Ishikawa (cell line): ENCODE data around the gene MEG3.

Source experiments
- CEBPB ChIP-seq: IDR thresholded peaks from 2 replicates; pipeline ENCODE4 v1.6.1; 2012
- CREB1 ChIP-seq: IDR thresholded peaks from 2 replicates; pipeline ENCODE4 v1.6.1; 2012; ENCODE audit warnings: low read depth
- EGR1 ChIP-seq: IDR thresholded peaks from 2 replicates; pipeline ENCODE4 v1.6.1; 2012
- EP300 ChIP-seq: IDR thresholded peaks from 2 replicates; pipeline ENCODE4 v1.6.1; 2012; ENCODE audit warnings: borderline replicate concordance
- FOXM1 ChIP-seq: IDR thresholded peaks from 2 replicates; pipeline ENCODE4 v1.6.1; 2012; ENCODE audit warnings: low read depth, borderline replicate concordance
- NFIC ChIP-seq: IDR thresholded peaks from 2 replicates; pipeline ENCODE4 v1.6.1; 2012
- RAD21 ChIP-seq: IDR thresholded peaks from 2 replicates; pipeline ENCODE4 v1.6.1; 2012; ENCODE audit warnings: low read depth
- TAF1 ChIP-seq: IDR thresholded peaks from 2 replicates; pipeline ENCODE4 v1.6.1; 2012; ENCODE audit warnings: low read depth, mild to moderate bottlenecking
- TCF12 ChIP-seq: IDR thresholded peaks from 2 replicates; pipeline ENCODE4 v1.6.1; 2012; ENCODE audit warnings: low read depth
- TEAD4 ChIP-seq: IDR thresholded peaks from 2 replicates; pipeline ENCODE4 v1.6.1; 2012
- YY1 ChIP-seq: IDR thresholded peaks from 2 replicates; pipeline ENCODE4 v1.6.1; 2012; ENCODE audit warnings: low read depth
- ZBTB7A ChIP-seq: IDR thresholded peaks from 2 replicates; pipeline ENCODE4 v1.6.1; 2012; ENCODE audit warnings: low read depth
- TF ChIP-seq, protein P1 (sequence below): IDR thresholded peaks from 2 replicates; pipeline ENCODE4 v1.6.1; 2012
- TF ChIP-seq, protein P2 (sequence below): IDR thresholded peaks from 2 replicates; pipeline ENCODE4 v1.6.1; 2012
- TF ChIP-seq, protein P3 (sequence below): IDR thresholded peaks from 2 replicates; pipeline ENCODE4 v1.6.1; 2012; ENCODE audit warnings: low read depth, mild to moderate bottlenecking

The MEG3 gene

DNA sequence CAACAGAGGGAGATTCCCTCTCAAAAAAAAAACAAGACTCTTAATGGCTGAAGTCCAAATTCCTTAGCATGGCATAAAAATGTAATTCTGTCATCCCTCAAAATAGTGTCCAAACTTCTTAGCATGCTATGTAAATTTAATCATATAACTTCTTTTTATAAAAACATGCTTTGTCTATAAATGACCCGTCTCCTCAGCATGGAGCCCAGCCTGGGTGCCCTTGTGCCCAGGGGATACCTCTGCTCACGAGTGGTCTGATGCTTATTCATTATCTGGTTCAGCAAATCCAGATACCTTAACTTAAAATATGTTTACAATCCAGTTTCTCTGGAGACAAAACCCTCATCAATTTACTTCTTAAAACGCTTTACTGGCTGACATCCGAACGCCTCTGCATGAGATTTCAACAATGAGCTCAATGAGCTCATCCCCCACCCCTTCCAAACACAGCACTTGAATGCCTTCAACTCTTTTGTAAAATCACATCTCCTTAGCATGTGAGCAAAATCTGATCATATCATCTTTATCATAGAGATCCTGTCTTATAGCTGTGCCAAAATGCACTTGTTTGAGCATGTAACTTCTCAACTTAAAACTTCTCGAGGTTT is 61.9 kb downstream of the MEG3 start:
- TF ChIP-seq CREB1 = no peak
- TF ChIP-seq TAF1 = no peak

DNA sequence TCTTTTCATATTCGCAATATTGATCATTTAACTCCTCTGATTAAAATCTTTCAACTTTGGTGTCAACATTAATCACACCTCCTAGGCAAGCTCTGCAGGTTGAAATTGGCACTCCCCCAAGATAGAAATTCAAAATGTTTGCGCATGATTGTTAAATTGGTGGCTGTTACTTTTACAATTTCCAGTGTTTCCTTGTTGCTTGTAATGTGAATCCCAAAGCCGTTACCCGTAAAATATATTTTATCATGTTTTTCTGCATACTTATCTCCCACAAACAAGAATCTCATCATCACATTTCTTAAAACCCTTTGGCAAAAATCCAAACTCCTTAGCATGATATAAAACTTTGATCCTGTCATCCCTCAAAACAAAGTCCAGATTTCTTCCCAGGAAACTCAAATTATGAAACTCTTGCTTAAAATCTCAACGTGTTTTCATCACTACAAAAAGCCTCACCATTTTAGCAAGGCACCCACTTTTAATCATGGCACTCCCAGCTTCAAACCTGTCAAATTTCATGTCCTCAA is 62.9 kb downstream of the MEG3 start:
- TF ChIP-seq EGR1 = no peak
- TF ChIP-seq, protein P1, sequence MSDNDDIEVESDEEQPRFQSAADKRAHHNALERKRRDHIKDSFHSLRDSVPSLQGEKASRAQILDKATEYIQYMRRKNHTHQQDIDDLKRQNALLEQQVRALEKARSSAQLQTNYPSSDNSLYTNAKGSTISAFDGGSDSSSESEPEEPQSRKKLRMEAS = no peak
- no peak for TF ChIP-seq FOXM1
- no peak for TF ChIP-seq YY1
- TF ChIP-seq TEAD4 = no peak
- TF ChIP-seq ZBTB7A = no peak
- TF ChIP-seq EP300 = no peak
- TF ChIP-seq, protein P2, sequence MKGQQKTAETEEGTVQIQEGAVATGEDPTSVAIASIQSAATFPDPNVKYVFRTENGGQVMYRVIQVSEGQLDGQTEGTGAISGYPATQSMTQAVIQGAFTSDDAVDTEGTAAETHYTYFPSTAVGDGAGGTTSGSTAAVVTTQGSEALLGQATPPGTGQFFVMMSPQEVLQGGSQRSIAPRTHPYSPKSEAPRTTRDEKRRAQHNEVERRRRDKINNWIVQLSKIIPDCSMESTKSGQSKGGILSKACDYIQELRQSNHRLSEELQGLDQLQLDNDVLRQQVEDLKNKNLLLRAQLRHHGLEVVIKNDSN = no peak
- TF ChIP-seq RAD21 = no peak
- TF ChIP-seq TCF12 = no peak
- no peak for TF ChIP-seq CEBPB
- TF ChIP-seq CREB1 = no peak
- no peak for TF ChIP-seq NFIC
- no peak for TF ChIP-seq TAF1
- TF ChIP-seq, protein P3, sequence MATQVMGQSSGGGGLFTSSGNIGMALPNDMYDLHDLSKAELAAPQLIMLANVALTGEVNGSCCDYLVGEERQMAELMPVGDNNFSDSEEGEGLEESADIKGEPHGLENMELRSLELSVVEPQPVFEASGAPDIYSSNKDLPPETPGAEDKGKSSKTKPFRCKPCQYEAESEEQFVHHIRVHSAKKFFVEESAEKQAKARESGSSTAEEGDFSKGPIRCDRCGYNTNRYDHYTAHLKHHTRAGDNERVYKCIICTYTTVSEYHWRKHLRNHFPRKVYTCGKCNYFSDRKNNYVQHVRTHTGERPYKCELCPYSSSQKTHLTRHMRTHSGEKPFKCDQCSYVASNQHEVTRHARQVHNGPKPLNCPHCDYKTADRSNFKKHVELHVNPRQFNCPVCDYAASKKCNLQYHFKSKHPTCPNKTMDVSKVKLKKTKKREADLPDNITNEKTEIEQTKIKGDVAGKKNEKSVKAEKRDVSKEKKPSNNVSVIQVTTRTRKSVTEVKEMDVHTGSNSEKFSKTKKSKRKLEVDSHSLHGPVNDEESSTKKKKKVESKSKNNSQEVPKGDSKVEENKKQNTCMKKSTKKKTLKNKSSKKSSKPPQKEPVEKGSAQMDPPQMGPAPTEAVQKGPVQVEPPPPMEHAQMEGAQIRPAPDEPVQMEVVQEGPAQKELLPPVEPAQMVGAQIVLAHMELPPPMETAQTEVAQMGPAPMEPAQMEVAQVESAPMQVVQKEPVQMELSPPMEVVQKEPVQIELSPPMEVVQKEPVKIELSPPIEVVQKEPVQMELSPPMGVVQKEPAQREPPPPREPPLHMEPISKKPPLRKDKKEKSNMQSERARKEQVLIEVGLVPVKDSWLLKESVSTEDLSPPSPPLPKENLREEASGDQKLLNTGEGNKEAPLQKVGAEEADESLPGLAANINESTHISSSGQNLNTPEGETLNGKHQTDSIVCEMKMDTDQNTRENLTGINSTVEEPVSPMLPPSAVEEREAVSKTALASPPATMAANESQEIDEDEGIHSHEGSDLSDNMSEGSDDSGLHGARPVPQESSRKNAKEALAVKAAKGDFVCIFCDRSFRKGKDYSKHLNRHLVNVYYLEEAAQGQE = no peak

DNA sequence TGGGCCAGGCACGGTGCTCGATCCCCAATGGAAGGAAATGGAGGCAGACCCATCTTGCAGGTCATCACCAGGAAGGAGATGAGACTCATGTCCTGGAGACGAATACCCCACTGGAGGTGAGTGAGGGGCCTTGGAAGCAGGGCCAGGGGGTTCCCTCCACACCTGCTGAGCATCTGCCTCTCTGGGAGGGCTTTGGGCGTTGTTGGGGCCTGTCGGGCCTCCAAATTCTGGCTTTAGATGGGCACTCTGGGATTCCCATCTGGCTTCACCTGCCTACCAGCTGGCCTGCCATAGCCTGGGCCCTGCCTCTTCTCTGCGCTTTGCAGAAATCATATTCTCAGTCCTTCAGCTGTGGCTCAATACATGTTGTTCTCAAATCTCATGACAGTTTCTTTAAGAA is 63.7 kb downstream of the MEG3 start:
- TF ChIP-seq CEBPB = no peak
- no peak for TF ChIP-seq TCF12
- TF ChIP-seq EGR1 = no peak
- no peak for TF ChIP-seq RAD21
- TF ChIP-seq ZBTB7A = no peak
- TF ChIP-seq, protein P2 = no peak
- TF ChIP-seq YY1 = no peak
- TF ChIP-seq EP300 = no peak
- no peak for TF ChIP-seq CREB1
- TF ChIP-seq, protein P1 = no peak
- no peak for TF ChIP-seq TAF1
- TF ChIP-seq NFIC = no peak
- TF ChIP-seq FOXM1 = no peak
- TF ChIP-seq TEAD4 = no peak
- TF ChIP-seq, protein P3 = no peak

DNA sequence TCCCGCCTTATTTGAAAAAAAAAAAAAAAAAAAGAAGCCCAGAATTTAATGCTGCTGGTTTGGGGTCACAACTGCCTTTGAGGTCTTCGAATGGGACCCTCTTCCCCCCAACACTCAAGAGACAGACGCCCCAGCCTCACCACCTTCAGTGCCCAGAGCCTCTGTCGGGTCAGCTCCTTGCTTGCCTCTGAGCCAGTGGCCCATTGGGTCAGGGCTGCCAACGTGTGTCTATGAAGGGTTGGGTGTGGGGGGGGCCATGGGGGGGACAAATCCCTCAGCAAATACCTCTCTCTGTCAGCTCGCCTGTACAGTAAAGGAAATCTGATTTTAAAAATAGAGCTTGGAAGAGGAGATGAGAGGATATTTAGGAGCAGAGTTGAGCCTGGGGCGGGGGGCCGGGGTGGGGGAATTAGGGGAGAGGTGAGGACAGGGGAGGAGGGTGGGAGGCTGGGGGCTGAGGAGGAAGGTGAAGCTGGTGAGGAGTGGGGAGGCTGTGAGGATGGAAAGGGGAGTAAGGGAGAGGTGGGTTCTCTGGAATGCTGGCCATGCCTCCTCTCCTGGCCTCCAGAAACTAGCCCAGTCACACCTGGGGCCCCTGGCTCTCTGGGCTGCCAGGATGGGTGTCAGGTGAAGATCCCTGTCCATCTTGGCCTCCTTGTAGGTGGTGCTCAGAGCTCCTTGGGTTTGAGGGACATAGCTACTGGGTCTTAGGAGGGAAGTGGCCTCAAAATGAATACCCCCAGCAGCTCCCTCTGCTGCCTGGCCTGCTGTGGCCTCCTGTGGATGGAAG is 64.3 kb downstream of the MEG3 start:
- TF ChIP-seq, protein P3 = no peak
- TF ChIP-seq CEBPB = no peak
- no peak for TF ChIP-seq YY1
- TF ChIP-seq TEAD4 = no peak
- TF ChIP-seq TCF12 = no peak
- TF ChIP-seq FOXM1 = no peak
- no peak for TF ChIP-seq NFIC
- TF ChIP-seq EP300 = no peak
- TF ChIP-seq, protein P1 = no peak
- no peak for TF ChIP-seq EGR1
- TF ChIP-seq CREB1 = no peak
- TF ChIP-seq TAF1 = no peak
- TF ChIP-seq, protein P2 = no peak
- no peak for TF ChIP-seq RAD21
- TF ChIP-seq ZBTB7A = no peak
